GM21526 (cell line): ENCODE results near the gene CDYL2.

Source experiments
- ATAC-seq: cut with Tn5 transposase; IDR thresholded peaks from one replicate; pipeline ENCODE4 v1.9.1; 2021; ENCODE audit warnings: moderate library complexity; ENCODE audit not compliant: unreplicated experiment, low FRiP score

The CDYL2 gene

GRCh38 chr16:80564394-80564793 lies 240.0 kb downstream of the CDYL2 start:
- no peak for ATAC-seq

- no peak for ATAC-seq
Measured at GRCh38 chr16:80563066-80563465, 241.3 kb downstream of the CDYL2 start.

- ATAC-seq, result no peak
Measured at GRCh38 chr16:80559369-80559768, 245.0 kb downstream of the CDYL2 start.

GRCh38 chr16:80557037-80557436 lies 247.4 kb downstream of the CDYL2 start:
- no peak for ATAC-seq

- no peak for ATAC-seq
Measured at GRCh38 chr16:80556481-80556880, 247.9 kb downstream of the CDYL2 start.

- no peak for ATAC-seq
Measured at GRCh38 chr16:80554033-80554432, 250.4 kb downstream of the CDYL2 start.

- no peak for ATAC-seq
Measured at GRCh38 chr16:80552277-80552676, 252.1 kb downstream of the CDYL2 start.
